ENCODE measurements around the gene FOXP1.
A peak's percentile ranks its signal among the peaks of the same experiment; 100 is the strongest.

The FOXP1 gene

GRCh38 chr3:71421820-71422566 is 161.5 kb downstream of the FOXP1 start:
- DNase-seq = peak; percentile 60

DNA sequence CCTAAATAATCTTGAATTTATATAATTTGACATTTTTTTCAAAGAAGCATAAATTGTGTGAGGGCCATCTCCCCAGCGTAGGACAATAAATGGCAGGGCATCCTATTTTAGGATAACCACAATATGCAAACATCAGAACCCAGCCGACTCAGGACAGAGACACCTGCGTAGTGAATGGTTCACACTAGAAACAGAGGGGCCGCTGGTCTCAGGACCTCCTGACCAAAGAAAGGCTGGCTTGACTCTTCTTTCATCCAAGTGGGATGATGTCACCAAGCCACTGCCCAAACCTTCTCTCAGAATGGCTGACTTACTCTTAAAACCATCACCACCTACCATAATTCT is 162.1 kb downstream of the FOXP1 start:
- DNase-seq = no peak

- no peak for DNase-seq
Measured at GRCh38 chr3:71419369-71419768, 164.2 kb downstream of the FOXP1 start.

DNA sequence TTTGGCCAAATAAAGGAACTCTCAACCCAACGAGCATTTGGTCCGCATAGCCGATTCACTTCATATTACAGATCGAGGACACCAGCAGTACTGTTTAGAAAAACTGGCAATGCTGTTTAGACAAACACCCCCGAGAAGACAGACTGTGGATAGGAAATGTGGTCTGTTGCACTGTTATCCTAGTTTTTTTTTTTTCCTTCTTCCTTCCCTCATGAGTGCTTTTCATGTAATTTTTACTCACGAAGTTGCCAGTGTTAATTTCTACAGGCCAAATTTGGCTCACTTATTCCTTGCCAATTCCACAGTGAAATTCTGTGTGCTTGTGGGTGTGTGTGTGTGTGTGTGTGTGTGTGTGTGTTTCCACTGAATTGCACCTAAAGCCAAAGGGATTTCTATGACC is 165.7 kb downstream of the FOXP1 start:
- DNase-seq = no peak

DNA sequence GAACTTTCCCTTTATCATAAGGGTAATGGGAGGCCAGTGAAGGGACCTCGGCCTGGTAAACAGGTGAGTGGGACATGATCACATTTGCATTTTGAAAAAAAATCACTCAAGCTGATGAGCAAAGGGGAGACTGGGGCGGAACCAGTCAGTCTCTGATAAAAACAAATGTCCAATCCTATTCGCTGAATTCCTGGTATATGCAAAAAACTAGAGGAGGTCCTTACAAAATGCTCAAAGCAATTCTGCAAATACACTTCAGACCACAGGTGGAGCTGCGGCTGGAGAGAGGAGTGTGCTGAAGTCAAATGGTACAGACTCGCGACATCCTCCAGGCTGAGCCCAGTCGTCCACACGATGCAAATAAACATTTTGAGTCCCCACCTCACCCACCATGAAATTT is 166.7 kb downstream of the FOXP1 start:
- DNase-seq = peak; percentile 63

DNA sequence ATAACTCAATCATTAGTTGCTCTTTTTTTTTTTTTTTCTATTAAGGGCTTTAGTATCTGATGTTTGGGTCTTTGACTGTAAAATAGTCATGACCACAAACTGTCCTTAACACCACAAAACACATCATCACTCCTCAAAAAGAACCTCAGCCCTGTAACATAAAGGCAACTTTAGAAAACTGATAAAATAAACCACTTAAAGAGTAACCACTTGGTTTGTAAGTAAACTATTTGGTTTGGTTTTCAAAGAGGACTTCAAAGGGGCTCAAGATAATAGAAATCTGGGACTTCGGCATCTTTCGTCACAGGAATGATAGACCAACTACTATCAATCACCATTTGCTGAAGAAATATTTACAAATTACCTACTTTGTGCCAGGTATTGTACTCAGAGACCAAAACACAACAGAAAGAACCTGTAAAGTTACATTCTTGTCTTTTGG is 167.8 kb downstream of the FOXP1 start:
- peak; percentile 62 for DNase-seq

- no peak for DNase-seq
Measured at GRCh38 chr3:71414189-71414927, 169.2 kb downstream of the FOXP1 start.

GRCh38 chr3:71413572-71413971 is 170.0 kb downstream of the FOXP1 start:
- no peak for DNase-seq

DNA sequence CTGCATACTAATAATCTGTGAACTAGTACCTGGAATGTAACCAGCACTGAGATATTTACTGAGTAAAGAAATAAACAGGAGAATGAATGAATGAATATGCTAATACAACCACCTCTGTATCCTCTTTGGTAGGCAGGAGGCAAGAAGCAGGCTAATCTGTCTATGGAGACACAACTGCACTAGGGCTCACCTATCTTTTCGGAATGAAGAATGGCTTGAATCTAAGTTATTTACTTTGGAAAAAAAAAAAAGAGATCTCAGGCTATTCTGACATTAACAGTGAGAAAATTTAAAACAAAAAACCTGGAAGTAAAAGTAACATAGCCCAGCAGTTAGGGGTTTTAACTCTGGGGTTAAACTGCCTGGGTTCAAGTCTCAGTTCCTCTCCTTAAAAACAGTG is 174.2 kb downstream of the FOXP1 start:
- DNase-seq = no peak

GRCh38 chr3:71408903-71409302 is 174.6 kb downstream of the FOXP1 start:
- no peak for DNase-seq

GRCh38 chr3:71407823-71408222 is 175.7 kb downstream of the FOXP1 start:
- DNase-seq = no peak

- no peak for DNase-seq
Measured at GRCh38 chr3:71406972-71407810, 176.3 kb downstream of the FOXP1 start.

DNA sequence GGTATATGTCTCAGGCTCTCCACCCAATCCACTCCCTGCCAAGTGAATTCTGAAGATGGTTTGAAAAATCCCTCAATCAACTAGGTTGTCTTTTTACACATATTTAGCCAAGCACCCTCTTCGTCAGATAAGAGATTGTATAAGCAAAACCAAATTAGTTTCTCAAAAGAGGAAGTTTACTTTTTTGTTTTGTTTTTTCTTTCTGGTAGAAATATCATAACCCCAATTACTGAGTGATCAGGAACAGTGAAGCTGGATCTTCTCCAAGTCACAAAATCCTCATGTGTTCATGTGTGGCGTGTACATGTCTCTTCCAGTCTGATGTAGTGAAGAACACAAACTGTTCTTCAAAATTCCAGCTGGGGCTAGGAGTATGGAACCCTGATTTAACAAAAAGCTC is 180.6 kb downstream of the FOXP1 start:
- DNase-seq = no peak

- no peak for DNase-seq
Measured at GRCh38 chr3:71402280-71402679, 181.2 kb downstream of the FOXP1 start.

DNA sequence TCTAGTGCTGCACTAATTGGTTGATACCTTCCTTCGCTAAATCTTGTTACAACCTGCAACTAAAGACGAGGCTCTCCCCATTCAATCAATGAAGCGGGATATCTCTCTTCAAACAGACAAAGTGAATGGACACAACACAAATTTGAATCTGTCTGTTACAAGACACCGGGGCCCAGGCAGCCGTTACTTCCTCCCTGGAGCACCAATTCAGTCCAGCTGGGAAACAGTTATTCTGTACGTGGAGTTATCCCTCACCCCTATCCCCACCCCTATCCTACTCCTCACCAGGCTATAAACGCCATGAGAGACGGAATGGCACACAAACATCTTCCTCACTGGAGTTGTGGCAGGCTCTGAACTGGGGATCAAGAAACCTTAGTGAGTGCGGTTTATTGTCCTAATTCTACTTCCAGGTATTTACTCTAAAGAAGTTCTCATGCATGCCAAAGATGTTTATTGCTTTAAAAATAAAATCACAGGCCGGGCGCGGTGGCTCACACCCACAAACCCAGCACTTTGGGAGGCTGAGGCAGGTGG is 181.8 kb downstream of the FOXP1 start:
- no peak for DNase-seq

DNA sequence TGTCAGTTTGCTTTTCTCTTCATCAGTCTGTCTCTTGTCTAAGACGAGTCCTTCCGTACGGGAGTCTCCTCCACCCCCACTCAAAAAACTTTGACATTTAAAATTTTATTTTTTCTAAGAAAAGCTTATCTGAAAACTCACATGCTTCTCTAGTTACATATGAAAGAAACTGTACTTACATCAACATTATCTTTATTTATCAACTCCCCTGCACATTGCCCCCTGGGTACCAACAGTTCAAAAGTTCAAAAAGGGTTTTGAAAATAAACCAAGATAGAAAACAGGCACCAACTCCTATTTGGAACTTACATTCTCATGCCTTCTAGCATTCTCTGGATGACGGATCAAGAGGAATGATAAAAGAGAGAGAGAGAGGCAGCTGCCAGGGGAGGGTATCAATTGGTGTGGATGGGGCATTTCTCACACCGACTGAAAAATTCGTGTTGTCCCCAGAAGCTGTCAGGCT is 182.5 kb downstream of the FOXP1 start:
- DNase-seq = no peak

DNA sequence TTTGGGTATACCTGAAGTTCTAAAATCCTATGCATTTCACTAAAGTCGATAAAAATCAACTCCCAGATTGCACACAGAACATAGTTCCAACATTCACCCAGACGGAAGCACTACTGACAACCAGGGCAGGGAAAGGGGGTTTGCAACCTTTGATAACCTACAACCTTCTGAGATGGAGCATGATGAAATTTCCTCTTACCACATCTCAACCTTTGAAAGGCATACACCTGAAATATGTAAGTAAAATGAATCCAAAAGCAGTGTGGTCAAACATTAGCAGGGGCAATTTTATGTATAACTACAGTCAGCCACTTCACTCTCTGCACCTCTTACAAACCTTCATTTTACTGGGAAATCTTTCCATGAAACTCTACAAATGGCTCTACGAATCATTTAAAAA is 184.1 kb downstream of the FOXP1 start:
- no peak for DNase-seq

GRCh38 chr3:71398157-71398836 is 185.2 kb downstream of the FOXP1 start:
- DNase-seq = peak; percentile 42

- no peak for DNase-seq
Measured at GRCh38 chr3:71397726-71398125, 185.8 kb downstream of the FOXP1 start.

GRCh38 chr3:71397046-71397445 is 186.5 kb downstream of the FOXP1 start:
- peak; percentile 35 for DNase-seq

- no peak for DNase-seq
Measured at GRCh38 chr3:71395927-71396695, 187.4 kb downstream of the FOXP1 start.

DNA sequence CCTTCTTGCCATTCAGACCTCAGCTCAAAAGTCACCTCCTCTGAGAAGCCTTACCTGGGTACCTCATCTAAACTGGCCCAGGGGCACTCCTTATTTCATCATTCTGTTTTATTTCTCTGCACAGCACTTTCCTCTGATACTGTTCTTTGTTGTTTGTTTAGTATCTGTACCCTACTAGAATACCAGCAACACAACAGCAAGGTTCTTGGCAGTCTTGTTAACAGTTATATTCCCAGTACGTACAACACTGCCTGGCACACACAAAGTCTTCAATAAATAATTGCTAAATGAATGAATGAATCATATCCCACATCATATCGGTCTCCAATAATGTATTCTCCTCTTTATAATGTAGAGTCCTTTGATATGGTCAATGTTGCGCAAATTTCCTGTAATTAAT is 188.1 kb downstream of the FOXP1 start:
- DNase-seq = no peak
